Sigmoid colon (tissue), 7 donors: ENCODE results near the gene PACRG. TPM values are rescaled to one million over a fixed set of nuclear protein-coding genes. Genes with fewer than 3 reads are reported as not detected.

Source experiments
- DNase-seq: peaks from one replicate; pipeline ENCODE4 v3.0.0-alpha.2; 2019
- H3K27ac ChIP-seq, 4 donors: fragments of 200-600 bp; sonication (generic); one replicate each; pipeline ENCODE4 v1.5.1; 2016 to 2019; ENCODE audit warnings: mild to moderate bottlenecking in 1 of 4
- H3K27me3 ChIP-seq, 3 donors: fragments of 200-600 bp; sonication (generic); one replicate each; pipeline ENCODE4 v1.5.1; 2019; ENCODE audit warnings: mild to moderate bottlenecking in 1 of 3
- H3K36me3 ChIP-seq, 4 donors: fragments of 200-600 bp; sonication (generic); one replicate each; pipeline ENCODE4 v1.5.1; 2016 to 2019
- H3K4me1 ChIP-seq, 4 donors: fragments of 200-600 bp; sonication (generic); one replicate each; pipeline ENCODE4 v1.5.1; 2017 to 2019
- H3K4me3 ChIP-seq, 4 donors: fragments of 200-600 bp; sonication (generic); one replicate each; pipeline ENCODE4 v1.5.1; 2017 to 2019; ENCODE audit warnings: mild to moderate bottlenecking in 2 of 4, moderate library complexity in 1 of 4
- H3K9me3 ChIP-seq, 4 donors: fragments of 200-600 bp in 3 of 4; sonication (generic) in 3 of 4; one replicate each; pipeline versions ENCODE4 v1.5.1 to v1.6.1; 2013 to 2019
- EP300 ChIP-seq, 4 donors: sonication (generic); formaldehyde crosslinking; IDR thresholded peaks; one replicate each; pipeline ENCODE4 v1.6.1; 2017; ENCODE audit warnings: antibody characterized with exemption in 4 of 4
- POLR2A ChIP-seq, 2 donors: fragments of 450-650 bp; IDR thresholded peaks; one replicate each; pipeline ENCODE4 v1.6.1; 2016; ENCODE audit warnings: antibody characterized with exemption in 2 of 2, mild to moderate bottlenecking in 2 of 2, moderate library complexity in 2 of 2
- POLR2AphosphoS5 ChIP-seq, 4 donors: sonication (generic); formaldehyde crosslinking; IDR thresholded peaks; one replicate each; pipeline ENCODE4 v1.6.1; 2017; ENCODE audit warnings: antibody characterized with exemption in 4 of 4
- WGBS, 2 donors: extraction: QIAGEN DNeasy Blood & Tissue Kit; methylation state at CpG; one replicate each; pipeline ENCODE4 v1.1.7; 2013; 5-methylcytosine and 5-hydroxymethylcytosine counted together
- intact Hi-C: fragments of 100-400 bp; cut with DNase I; formaldehyde crosslinking; loops from one replicate; pipeline ENCODE4 v1.15.1; 2023
- polyA plus RNA-seq, 3 donors: library from polyadenylated mRNA; stranded (reverse); fragments of 200-250 nt; gene quantifications; one replicate each; pipeline ENCODE4 v1.2.3, GENCODE V29; 2013
- total RNA-seq, 4 donors: library from RNA; depleted of rRNA; stranded (reverse); fragments of >200 nt; gene quantifications; one replicate each; pipeline ENCODE4 v1.1.0, GENCODE V29; 2016
- TF ChIP-seq, protein P1 (sequence below), 4 experiments: fragments of 450-650 bp in 3 of 4; fragments of 200-600 bp in 1 of 4; IDR thresholded peaks; one replicate each; pipeline ENCODE4 v1.5.1; 2016 to 2019; ENCODE audit warnings: antibody characterized with exemption in 4 of 4, mild to moderate bottlenecking in 3 of 4, moderate library complexity in 2 of 4
- donor health status: healthy with polysubstance abuse.
- donor health status: Bipolar disorder and iron deficiency.
- donor health status: healthy.

The PACRG gene
- total and polyA plus RNA-seq, 7 donors = 0.12 to 6.9 (median 0.95) TPM; not detected in 2

DNA sequence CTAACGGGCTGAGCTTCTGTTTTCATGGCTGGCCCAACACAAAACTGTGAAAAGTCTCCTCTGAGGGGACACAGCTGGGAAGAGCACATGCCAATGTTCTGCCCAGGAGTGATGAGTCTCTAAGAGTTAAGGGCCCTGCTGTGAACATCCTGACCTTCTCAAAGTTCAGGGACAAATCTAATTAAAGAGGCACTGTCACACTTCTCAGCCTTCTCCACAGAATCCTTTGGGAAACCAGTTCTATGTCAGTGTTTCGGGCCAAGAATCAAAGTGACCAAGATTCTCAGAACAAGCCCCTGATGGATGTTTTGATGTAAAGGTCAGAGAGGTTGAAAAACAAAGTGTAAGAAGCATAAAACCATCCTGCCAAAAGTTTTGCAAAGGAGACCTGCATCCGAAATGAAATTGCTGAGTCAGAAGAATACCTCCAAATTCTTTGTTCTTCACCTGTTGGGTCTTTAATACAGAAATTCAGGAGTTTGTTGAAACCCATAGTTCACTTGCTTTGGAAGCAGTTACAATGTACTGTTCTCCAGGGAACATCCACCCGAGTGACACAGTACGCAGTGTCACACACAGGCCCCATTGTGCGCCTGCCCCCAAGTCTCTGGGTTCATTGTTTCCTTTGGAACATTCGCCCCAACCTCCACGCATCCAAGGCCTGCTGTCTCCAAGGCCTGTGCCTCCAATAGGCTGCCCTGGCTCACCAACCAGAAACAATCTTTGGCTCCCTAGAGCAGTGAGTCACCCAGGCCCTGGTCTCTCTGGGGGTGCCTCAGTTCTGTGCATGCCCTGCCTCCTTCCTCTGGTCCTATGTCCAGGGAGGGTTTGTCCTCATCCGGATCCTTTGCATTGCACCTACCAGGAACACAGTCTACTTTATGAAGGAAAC, 621.3 kb downstream of the PACRG start:
- Histone ChIP-seq H3K9me3 (no peaks in the 10 kb centered on the region), H3K4me3 (no peak overlapping the region), H3K36me3 (no peaks in the 10 kb centered on the region), H3K27ac (peak overlapping the region in 3 of 4 donors; percentile 21 to 62 (median 40)), H3K4me1 (peaks cover 0 to 13% (median 4%) of the 10 kb centered on the region in 4 donors), H3K27me3 (no peaks in the 10 kb centered on the region)
- TF ChIP-seq POLR2AphosphoS5 (IDR thresholded peaks at IDR 0.05) = peak in 3 of 4 donors; percentile 11 to 37 (median 33)
- TF ChIP-seq, protein P1, sequence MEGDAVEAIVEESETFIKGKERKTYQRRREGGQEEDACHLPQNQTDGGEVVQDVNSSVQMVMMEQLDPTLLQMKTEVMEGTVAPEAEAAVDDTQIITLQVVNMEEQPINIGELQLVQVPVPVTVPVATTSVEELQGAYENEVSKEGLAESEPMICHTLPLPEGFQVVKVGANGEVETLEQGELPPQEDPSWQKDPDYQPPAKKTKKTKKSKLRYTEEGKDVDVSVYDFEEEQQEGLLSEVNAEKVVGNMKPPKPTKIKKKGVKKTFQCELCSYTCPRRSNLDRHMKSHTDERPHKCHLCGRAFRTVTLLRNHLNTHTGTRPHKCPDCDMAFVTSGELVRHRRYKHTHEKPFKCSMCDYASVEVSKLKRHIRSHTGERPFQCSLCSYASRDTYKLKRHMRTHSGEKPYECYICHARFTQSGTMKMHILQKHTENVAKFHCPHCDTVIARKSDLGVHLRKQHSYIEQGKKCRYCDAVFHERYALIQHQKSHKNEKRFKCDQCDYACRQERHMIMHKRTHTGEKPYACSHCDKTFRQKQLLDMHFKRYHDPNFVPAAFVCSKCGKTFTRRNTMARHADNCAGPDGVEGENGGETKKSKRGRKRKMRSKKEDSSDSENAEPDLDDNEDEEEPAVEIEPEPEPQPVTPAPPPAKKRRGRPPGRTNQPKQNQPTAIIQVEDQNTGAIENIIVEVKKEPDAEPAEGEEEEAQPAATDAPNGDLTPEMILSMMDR (IDR thresholded peaks at IDR 0.05) = no peak
- WGBS, 2 donors = 83 to 88% methylated on average over 9 of the region's 9 CpGs
- intact Hi-C loops = no loop called here
- peak; percentile 78 for DNase-seq

DNA sequence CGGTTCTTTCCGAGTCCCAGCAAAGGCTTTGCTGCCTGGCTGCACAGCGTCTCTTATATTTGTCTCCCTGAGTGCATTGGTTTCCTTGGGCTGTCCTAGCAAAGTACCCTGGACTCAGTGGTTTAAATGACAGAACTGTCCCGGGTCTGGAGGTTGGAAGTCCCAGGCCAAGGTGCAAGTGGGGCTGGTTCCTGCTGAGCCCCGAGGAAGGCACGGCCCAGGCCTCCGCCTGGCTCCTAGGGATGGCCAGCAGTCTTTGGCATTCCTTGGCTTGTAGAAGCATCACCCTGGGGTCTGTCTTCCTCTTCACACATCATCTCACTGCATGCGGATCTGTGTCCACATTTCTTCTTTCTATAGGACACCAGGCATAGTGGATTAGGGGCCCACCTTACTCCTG, 621.9 kb downstream of the PACRG start:
- no peak for DNase-seq
- 92 to 96% methylated on average over 8 of the region's 8 CpGs for WGBS, 2 donors
- H3K4me1 ChIP-seq = peaks cover 0 to 13% (median 4%) of the 10 kb centered on the region in 4 donors
- no peaks in the 10 kb centered on the region for H3K27me3 ChIP-seq
- H3K27ac ChIP-seq = peak overlapping the region in 3 of 4 donors; percentile 21 to 47 (median 40)
- H3K9me3 ChIP-seq = no peaks in the 10 kb centered on the region
- H3K4me3 ChIP-seq = no peak overlapping the region
- TF ChIP-seq POLR2AphosphoS5 (IDR thresholded peaks at IDR 0.05) = no peak
- TF ChIP-seq EP300 (IDR thresholded peaks at IDR 0.05) = no peak
- no peak for TF ChIP-seq POLR2A (IDR thresholded peaks at IDR 0.05)
- TF ChIP-seq, protein P1 (IDR thresholded peaks at IDR 0.05) = no peak
- intact Hi-C loops = no loop called here
- H3K36me3 ChIP-seq = no peaks in the 10 kb centered on the region

DNA sequence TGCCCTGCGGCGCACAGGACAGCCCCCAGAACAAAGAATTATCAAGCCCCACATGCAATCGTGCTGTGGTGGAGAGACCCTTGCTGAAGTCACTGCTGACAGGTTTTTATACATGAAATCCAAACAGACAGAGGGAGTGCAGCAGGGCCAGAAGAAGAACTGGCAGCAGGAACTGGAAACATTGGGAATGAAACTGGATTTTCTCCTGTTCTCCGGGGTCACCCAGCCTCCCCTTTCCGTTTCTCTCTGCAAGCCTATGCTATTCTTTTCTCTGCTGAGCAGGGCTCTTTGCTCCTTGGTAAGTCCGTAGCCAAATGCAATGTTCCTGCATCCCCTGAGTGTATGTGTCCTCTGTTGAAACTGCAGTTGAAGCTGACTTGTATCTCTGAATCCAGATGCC, 623.2 kb downstream of the PACRG start:
- H3K36me3 ChIP-seq = no peaks in the 10 kb centered on the region
- no peak for DNase-seq
- WGBS, 2 donors = 70 to 87% methylated on average over 6 of the region's 6 CpGs
- H3K4me3 ChIP-seq = no peak overlapping the region
- no peaks in the 10 kb centered on the region for H3K9me3 ChIP-seq
- H3K27ac ChIP-seq = peak overlapping the region in 2 of 4 donors; percentile 0 to 24
- H3K4me1 ChIP-seq = peaks cover 0 to 16% (median 10%) of the 10 kb centered on the region in 4 donors
- intact Hi-C loops = no loop called here
- TF ChIP-seq EP300 (IDR thresholded peaks at IDR 0.05) (no peak), POLR2AphosphoS5 (IDR thresholded peaks at IDR 0.05) (no peak), POLR2A (IDR thresholded peaks at IDR 0.05) (no peak)
- no peaks in the 10 kb centered on the region for H3K27me3 ChIP-seq

DNA sequence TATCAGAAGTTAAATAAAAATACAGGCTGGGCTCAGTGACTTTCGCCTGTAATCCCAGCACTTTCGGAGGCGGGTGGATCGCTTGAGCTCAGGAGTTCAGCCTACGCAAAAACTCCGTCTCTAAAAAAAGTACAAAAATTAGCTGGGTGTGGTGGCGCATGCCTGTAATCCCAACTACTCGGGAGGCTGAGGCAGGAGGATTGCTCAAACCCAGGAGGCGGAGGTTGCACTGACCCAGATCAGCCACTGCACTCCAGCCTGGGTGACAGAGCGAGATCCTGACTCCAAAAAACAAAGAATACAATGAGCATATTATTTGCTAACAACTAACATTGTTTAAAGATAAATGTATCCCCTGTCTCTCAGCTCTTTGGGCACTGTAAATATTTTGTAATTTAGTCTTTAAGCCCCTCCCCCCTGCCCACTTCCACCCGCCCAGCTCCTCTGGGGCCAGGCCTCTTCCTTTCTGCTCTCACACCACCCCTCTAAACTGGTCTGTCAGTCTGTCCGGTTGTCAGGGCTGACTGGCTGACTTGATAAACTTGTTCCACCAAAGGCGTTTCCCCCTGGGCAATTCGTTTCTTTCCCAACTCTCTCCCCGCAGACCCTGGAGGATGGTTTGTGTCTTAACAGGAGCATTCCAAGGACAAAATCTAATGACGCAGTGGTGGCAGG, 624.4 kb downstream of the PACRG start:
- Histone ChIP-seq H3K9me3 (no peaks in the 10 kb centered on the region), H3K27ac (peak overlapping the region in 2 of 4 donors; percentile 12 to 24), H3K4me1 (peaks cover 0 to 12% (median 6%) of the 10 kb centered on the region in 4 donors), H3K4me3 (no peak overlapping the region), H3K27me3 (no peaks in the 10 kb centered on the region), H3K36me3 (no peaks in the 10 kb centered on the region)
- 79 to 86% methylated on average over 16 of the region's 16 CpGs for WGBS, 2 donors
- no peak for DNase-seq
- intact Hi-C loops = no loop called here
- TF ChIP-seq EP300 (IDR thresholded peaks at IDR 0.05) (no peak), POLR2A (IDR thresholded peaks at IDR 0.05) (no peak), POLR2AphosphoS5 (IDR thresholded peaks at IDR 0.05) (no peak)
- TF ChIP-seq, protein P1 (IDR thresholded peaks at IDR 0.05) = no peak

DNA sequence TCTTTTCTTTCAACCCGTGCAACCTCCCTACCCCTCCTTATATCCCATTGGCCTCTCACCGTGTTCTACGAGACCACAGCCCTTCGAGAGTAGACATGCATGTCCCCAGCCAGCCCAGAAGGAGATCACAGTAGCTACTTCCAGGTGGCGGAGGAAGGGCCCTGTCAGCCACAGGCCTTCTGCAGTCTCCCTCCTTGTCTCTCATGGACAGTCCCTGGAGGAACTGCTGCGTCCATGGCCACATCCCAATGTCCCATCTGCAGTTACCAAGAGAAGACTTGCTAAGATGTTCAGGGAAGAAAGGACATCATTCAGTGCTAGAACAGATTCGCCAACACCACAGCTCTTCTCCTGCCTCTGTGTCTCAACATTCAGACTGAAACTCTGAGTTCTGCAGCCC, 625.2 kb downstream of the PACRG start:
- Histone ChIP-seq H3K9me3 (no peaks in the 10 kb centered on the region), H3K4me3 (no peak overlapping the region), H3K27ac (peak overlapping the region in 3 of 4 donors; percentile 12 to 66 (median 20)), H3K4me1 (peaks cover 0 to 12% (median 6%) of the 10 kb centered on the region in 4 donors), H3K27me3 (no peaks in the 10 kb centered on the region), H3K36me3 (no peaks in the 10 kb centered on the region)
- TF ChIP-seq EP300 (IDR thresholded peaks at IDR 0.05) (no peak), POLR2A (IDR thresholded peaks at IDR 0.05) (no peak), POLR2AphosphoS5 (IDR thresholded peaks at IDR 0.05) (no peak)
- TF ChIP-seq, protein P1 (IDR thresholded peaks at IDR 0.05) = no peak
- WGBS, 2 donors = 75 to 86% methylated on average over 7 of the region's 7 CpGs
- intact Hi-C loops = no loop called here
- no peak for DNase-seq
